Lower lobe of right lung (tissue), 2 donors: ENCODE measurements around the gene MYH9. TPM values are rescaled to one million over a fixed set of nuclear protein-coding genes. Genes with fewer than 3 reads are reported as not detected.

ENCODE experiments used
- ATAC-seq, 2 donors: fragments of 200-7000 bp; cut with Tn5 transposase; one replicate each; pipeline ENCODE4 v1.9.1; 2020 to 2022; ENCODE audit warnings: mild to moderate bottlenecking in 2 of 2, moderate library complexity in 2 of 2
- DNase-seq: peaks from one replicate; pipeline ENCODE4 v3.0.0-alpha.2; 2020
- H3K27ac ChIP-seq: fragments of 200-600 bp; one replicate; pipeline ENCODE4 v1.8.0; 2022
- H3K27me3 ChIP-seq: fragments of 200-600 bp; one replicate; pipeline ENCODE4 v1.8.0; 2022; ENCODE audit warnings: low read depth
- H3K36me3 ChIP-seq: fragments of 200-600 bp; one replicate; pipeline ENCODE4 v1.8.0; 2022; ENCODE audit warnings: mild to moderate bottlenecking
- H3K4me1 ChIP-seq: fragments of 200-600 bp; one replicate; pipeline ENCODE4 v1.8.0; 2022
- H3K4me3 ChIP-seq: fragments of 200-600 bp; one replicate; pipeline ENCODE4 v1.8.0; 2022; ENCODE audit warnings: mild to moderate bottlenecking
- H3K9me3 ChIP-seq: fragments of 200-600 bp; one replicate; pipeline ENCODE4 v1.8.0; 2022
- intact Hi-C: fragments of 100-400 bp; cut with DNase I; formaldehyde crosslinking; loops from one replicate; pipeline ENCODE4 v1.11.0; 2022
- long read RNA-seq: library from polyadenylated mRNA; unstranded; transcript quantifications from one replicate; pipeline ENCODE4 v2.0.0, GENCODE V29; 2021
- total RNA-seq: library from RNA; stranded (reverse); fragmentation: NEBNext Ultra II Directional; extraction: Animal tissue kit (Norgen Biotek cat#: 25700); gene quantifications from one replicate; pipeline ENCODE4 v1.2.1, GENCODE V29; 2021
- TF ChIP-seq, protein P1 (sequence below): fragments of 200-600 bp; IDR thresholded peaks from one replicate; pipeline ENCODE4 v1.8.0; 2022; ENCODE audit warnings: antibody characterized with exemption, mild to moderate bottlenecking
- donor health status: DM: no; HTN: yes; CAD: no; lungs with severe emphysema.

The MYH9 gene
- 659 TPM for total RNA-seq
- long read RNA-seq, full-length matches to known transcripts = 97 of 655 reads
- long read RNA-seq, partial matches to known transcripts = 508 of 655 reads
- long read RNA-seq, other reads (novel, unspliced or antisense) = 50 of 655 reads

GRCh38 chr22:36387959-36388726 is at the start of gene MYH9:
MYH9 (minus strand) TSS chr22:36387967; CDS start chr22:36349236, 38,731 bp downstream.
- H3K4me1 ChIP-seq = peaks cover 42% of the 10 kb centered on the region
- DNase-seq = peak; percentile 100
- TF ChIP-seq, protein P1, sequence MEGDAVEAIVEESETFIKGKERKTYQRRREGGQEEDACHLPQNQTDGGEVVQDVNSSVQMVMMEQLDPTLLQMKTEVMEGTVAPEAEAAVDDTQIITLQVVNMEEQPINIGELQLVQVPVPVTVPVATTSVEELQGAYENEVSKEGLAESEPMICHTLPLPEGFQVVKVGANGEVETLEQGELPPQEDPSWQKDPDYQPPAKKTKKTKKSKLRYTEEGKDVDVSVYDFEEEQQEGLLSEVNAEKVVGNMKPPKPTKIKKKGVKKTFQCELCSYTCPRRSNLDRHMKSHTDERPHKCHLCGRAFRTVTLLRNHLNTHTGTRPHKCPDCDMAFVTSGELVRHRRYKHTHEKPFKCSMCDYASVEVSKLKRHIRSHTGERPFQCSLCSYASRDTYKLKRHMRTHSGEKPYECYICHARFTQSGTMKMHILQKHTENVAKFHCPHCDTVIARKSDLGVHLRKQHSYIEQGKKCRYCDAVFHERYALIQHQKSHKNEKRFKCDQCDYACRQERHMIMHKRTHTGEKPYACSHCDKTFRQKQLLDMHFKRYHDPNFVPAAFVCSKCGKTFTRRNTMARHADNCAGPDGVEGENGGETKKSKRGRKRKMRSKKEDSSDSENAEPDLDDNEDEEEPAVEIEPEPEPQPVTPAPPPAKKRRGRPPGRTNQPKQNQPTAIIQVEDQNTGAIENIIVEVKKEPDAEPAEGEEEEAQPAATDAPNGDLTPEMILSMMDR = no peak
- H3K9me3 ChIP-seq = no peaks in the 10 kb centered on the region
- peak within 1 kb of the TSS; percentile 84 for H3K4me3 ChIP-seq
- intact Hi-C loops = no loop called here
- H3K27ac ChIP-seq = peak within 1 kb of the TSS; percentile 98
- peak; percentile 92 to 97 for ATAC-seq
- H3K27me3 ChIP-seq = no peaks in the 10 kb centered on the region
- H3K36me3 ChIP-seq = peaks cover 10% of the 10 kb centered on the region

- peaks cover 39% of the 10 kb centered on the region for H3K4me1 ChIP-seq
- no peaks in the 10 kb centered on the region for H3K9me3 ChIP-seq
- peak; percentile 61 for DNase-seq
- no peaks in the 10 kb centered on the region for H3K27me3 ChIP-seq
- H3K4me3 ChIP-seq = no peak overlapping the region
- peak overlapping the region; percentile 22 for H3K27ac ChIP-seq
- intact Hi-C loops = no loop called here
- ATAC-seq = peak; percentile 71 to 75
- H3K36me3 ChIP-seq = no peaks in the 10 kb centered on the region
- TF ChIP-seq, protein P1 = no peak
These were observed 48.0 kb upstream of the MYH9 start for GRCh38 chr22:36435516-36436415.

DNA sequence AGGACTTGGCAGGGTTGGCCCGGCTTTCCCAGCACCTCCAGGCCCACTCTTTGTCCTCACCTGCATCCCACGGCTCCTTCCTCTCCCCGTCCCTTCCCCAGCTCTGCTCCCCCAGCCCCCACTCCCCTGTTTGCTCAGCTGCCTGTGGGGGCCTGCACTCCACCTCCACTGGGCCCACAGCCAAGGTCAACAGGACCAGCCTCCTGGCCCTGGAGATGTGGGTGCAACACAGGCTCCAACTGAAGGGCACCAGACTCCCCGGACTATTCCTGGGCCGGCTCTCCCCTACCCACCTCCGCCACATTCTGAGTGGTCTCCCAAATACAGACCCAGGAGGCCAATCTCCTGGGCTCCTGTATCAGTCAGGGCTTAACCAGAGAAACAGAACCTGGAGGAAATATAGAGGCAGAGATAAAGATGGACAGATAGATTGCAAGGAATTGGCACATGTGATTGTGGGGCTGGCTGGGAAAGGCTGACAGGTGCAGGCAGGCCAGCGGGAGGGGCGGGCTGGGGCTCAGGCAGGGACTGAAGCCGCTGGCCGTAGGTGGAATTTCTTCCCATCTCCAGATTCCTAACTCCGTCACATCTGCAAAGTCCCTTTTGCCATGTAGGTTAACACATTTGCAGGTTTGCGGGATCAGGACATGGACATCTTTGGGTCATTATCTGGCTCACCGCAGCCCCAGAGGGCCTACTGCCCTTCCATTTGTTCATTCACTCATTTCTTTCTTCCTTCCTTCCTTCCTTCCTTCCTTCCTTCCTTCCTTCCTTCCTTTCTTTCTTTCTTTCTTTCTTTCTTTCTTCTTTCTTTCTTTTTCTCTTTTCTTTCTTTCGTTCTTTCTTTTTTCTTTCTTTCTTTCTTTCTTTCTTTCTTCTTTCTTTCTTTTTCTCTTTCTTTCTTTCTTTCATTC is 45.8 kb upstream of the MYH9 start:
- intact Hi-C loops = no loop called here
- Histone ChIP-seq H3K4me3 (no peak overlapping the region), H3K27me3 (no peaks in the 10 kb centered on the region), H3K4me1 (peaks cover 32% of the 10 kb centered on the region), H3K36me3 (no peaks in the 10 kb centered on the region), H3K27ac (peak overlapping the region; percentile 38), H3K9me3 (no peaks in the 10 kb centered on the region)
- peak; percentile 68 for DNase-seq
- peak; percentile 45 to 51 for ATAC-seq
- TF ChIP-seq, protein P1 = no peak

- TF ChIP-seq, protein P1 = no peak
- H3K9me3 ChIP-seq = no peaks in the 10 kb centered on the region
- H3K4me1 ChIP-seq = peaks cover 32% of the 10 kb centered on the region
- ATAC-seq = peak; percentile 10 to 44
- H3K27me3 ChIP-seq = no peaks in the 10 kb centered on the region
- H3K27ac ChIP-seq = peak overlapping the region; percentile 38
- DNase-seq = no peak
- no peak overlapping the region for H3K4me3 ChIP-seq
- H3K36me3 ChIP-seq = no peaks in the 10 kb centered on the region
- intact Hi-C loops = no loop called here
These were observed 45.0 kb upstream of the MYH9 start for GRCh38 chr22:36432592-36433317.
